Skeletal muscle cell (primary cell): Measurements from ENCODE around the gene SDSL.

Experiments
- DNase-seq: peaks from one replicate; pipeline ENCODE4 v3.0.0-alpha.2; 2010; ENCODE audit warnings: low read depth
- H3K4me3 ChIP-seq: 2 replicates; pipeline ENCODE4 v1.5.1; 2011; ENCODE audit warnings: low read depth, mild to moderate bottlenecking, control low read depth, low read length, moderate library complexity

SDSL gene

DNA sequence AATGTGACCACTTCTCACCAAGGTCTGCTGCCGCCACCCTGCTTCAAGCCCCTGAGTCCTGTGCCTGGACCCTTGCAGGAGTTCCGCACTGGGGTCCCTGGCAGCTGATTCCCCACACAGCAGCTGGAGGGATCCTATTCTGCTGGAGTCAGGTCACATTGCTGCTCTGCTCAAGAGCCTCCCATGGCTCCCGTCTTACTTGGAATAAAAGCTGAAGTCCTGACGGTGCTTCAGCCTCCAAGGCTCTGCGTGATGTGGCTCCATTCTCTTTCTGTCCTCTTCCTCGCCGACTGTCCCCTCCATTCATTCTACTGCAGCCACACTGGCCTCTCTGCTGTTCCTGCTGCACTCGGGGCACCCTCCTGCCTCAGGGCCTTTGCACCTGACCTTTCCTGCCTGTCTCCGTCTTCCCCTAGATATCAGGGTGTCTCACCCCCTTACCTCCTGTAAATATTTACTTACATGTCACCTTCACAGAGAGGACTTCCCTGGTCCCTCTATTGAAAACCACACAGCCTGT is 7.6 kb upstream of the SDSL start:
- H3K4me3 ChIP-seq: no peak overlapping the region
- no peak for DNase-seq

DNA sequence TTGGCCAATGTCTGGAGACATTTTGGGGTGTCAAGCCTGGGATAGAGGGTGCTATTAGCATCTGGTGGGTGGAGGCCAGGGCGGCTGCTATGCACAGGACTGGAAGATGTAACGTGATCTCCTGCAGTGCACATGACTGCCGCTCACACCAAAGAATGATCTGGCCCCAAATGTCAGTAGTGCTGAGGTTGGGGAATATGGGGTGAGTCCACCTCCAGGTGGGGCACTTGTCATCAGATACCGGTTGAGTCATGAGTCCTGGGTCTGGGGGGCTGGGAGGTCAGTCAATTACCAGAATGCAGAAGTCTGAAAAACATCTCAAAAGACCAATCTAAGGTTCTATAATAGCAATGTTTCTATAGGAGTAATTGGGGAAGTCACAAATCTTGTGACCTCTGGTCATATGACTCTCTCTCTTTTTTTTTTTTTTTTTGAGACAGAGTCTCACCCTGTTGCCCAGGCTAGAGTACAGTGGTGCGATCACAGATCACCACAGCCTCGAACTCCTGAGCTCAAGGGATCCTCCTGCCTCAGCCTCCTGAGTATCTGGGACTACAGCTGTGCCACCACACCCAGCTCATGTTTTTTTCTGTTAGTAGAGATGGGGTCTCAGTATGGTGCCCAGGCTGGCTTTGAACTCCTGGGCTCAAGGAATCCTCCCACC is 6.0 kb upstream of the SDSL start:
- DNase-seq: no peak
- no peak overlapping the region for H3K4me3 ChIP-seq

DNA sequence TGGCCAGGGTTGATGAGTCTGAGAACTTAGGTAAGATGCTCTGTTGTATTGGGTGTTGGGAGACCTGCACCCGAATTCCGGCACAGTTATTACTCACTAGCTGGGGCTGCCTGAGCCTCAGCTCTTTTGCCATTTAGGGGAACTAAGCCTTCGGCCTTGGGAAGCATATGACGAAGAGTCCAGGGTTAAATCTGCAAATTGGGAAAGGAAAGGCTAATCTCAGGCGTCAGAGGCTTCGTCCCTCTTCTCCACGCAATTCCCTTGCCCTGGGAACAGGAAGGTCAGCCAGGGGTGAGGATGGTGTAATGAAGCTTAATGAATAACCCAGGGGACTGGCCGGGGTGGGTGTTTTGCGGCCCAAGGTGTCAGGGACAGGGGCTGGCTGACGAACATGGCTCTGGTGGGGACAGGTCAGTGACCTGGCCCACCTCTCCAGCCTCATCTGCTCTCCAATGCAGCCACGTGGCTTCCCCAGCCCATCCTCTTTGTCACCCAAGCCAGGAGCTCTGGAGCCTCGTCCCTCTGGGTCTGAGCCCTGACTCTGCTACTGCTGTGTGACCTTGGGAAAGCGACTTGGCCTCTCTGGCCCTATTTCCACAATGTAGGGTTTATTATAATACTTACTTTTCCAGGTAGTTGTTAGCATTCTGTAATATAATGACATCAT is 3.8 kb upstream of the SDSL start:
- H3K4me3 ChIP-seq: no peak overlapping the region
- no peak for DNase-seq

DNA sequence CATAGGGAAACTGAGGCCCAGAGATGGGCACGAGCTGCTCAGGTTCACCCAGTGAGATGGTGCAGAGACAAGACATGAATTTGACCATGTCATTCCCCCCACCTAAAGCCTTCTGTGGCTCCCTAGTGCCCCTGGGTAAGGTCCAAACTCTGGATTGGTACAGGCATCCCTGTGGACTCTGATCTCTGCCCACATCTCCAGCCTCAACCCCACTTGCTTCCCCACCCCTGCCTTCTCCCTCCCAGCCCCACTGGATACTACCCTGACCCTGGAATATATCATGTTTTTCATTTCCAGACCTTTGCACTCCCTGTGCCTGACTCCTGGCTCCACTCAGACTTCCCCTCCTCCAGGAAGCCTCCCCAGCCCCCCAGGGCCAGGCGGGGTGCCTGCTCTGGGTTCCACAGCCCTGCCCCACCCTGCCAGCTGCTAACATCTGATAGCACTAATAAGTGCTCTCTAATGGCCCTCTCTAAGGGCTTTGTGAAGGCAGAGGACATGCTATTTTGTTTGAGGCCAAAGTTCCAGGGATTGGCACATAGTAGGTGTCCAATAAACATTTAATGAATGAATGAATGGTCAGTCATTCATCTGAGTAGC is 1.1 kb upstream of the SDSL start:
- no peak overlapping the region for H3K4me3 ChIP-seq
- no peak for DNase-seq

DNA sequence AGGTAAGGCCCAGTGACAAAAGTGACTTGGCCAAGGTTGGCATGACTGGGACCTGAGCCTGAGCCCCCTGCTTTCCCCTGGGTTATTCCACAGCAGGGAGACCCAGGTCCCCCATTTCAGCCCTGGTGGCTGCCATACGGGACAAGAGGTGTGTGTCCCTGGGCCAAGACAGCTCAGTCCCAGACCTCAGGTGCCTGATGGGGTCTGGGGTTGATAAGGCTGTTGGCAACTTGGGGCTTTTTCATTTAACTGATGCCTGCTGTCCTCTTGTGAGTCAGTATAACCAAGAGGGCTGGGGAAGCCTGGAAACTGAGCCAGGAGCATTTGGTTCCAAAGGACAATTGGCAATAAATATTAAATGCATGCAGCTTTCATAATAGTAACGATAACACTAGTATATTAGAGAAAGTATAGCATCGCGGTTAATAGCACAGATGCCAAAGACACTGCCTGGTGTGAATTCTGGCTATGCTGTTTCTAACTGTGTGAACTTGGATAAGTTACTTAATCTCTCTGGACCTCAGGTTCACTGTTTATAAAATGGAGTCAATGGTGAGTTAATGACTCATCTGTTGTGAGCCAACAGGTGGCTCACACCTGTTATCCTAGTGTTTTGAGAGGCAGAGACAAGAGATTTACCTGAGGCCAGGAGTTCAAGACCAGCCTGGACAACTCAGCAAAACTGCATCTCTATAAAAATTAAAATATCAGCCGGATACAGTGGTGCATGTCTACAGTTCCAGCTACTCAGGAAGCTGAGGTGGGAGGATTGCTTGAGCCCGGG is 898 bp downstream of the SDSL start:
- DNase-seq: no peak
- peak overlapping the region; percentile 71 for H3K4me3 ChIP-seq

DNA sequence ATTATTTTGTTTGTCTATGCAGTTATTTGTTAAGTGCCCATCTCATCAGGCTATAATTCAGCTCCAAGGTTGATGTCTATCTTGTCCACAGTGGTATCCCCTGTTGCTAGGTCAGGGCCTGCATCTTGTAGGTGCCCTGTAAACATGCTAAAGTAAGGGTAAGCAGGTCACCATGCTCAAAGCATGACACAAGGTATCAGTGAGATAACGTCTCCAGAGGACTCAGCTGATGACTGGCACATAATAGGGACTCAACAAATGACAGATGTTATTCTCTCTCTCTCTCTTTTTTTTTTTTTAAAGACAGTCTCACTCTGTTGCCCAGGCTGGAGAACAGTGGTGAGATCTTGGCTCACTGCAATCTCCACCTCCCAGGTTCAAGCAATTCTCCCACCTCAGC is 2.3 kb downstream of the SDSL start:
- no peak for DNase-seq
- no peak overlapping the region for H3K4me3 ChIP-seq

DNA sequence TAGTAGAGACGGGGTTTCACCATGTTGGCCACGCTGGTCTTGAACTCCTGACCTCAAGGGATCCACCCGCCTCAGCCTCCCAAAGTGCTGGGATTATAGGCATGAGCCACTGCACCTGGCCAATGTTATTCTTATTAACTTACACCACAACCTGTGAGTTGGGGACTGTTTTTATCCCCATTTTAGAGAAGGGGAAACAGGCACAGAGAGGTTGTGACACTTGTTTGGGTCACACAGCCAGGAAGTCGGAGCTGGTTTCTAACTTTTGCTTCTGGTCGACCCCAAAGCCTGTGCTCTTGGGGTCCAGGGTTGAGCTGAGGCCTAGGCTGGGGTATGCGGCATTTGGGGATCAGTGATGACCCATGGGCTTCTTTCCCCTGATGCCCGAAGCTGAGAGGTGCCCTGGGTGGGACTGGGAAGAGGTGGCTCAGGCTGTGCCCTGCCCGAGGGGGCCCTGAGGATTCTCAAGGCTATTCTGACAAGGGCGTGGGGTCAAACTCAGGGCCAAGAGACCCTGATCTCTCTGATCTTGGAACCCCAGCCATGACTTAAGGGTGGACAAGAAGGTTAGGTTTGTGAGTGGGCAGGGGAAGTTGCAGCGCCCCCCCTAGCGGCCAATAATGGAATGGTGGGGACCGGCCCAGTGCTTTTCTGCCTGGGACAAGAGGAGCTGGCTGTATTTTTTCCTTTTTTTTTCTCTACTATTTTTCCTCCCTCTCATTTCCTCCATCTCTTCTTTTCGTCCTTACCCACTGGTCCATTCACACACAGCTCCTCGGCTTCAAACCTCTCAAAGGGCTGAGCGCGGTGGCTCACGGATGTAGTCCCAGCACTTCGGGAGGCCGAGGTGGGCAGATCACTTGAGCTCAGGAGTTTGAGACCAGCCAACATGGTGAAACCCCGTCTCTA is 3.0 kb downstream of the SDSL start:
- no peak overlapping the region for H3K4me3 ChIP-seq
- DNase-seq: no peak

DNA sequence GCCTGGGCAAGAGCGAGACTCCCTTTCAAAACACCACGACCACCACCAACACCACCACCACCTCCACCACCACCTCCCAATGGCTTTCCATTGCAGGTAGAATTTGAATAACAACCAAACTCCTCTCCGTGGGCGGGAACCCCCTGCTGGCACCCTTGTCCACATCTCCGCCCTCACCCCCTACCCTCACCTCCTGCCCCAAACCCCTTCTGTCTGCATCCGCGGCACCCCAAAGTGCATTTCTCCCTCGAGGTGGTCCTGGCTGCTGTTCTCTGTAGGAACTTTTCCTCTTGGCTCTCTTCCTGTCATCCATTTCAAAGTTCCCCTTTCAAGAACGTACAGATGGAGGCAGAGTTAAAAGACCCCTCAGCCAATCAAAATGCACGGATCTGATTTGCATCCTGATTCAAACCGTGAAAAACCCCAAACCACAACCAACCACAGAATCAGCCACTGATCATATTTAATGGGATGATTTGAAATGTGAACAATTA is 3.8 kb downstream of the SDSL start:
- no peak overlapping the region for H3K4me3 ChIP-seq
- no peak for DNase-seq

DNA sequence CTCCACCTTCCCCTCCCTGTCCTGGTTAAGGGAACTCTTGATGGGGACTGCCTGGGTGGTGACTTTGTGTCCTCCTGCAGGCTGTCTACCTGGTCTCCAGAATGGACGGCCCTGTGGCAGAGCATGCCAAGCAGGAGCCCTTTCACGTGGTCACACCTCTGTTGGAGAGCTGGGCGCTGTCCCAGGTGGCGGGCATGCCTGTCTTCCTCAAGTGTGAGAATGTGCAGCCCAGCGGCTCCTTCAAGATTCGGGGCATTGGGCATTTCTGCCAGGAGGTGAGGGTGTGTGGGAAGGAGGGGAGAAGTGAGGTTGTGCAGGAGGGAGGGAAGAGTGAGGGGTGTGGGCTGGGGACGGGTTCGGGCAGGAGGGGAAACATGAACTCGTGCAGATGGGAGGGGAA is 5.7 kb downstream of the SDSL start:
- H3K4me3 ChIP-seq: no peak overlapping the region
- no peak for DNase-seq

DNA sequence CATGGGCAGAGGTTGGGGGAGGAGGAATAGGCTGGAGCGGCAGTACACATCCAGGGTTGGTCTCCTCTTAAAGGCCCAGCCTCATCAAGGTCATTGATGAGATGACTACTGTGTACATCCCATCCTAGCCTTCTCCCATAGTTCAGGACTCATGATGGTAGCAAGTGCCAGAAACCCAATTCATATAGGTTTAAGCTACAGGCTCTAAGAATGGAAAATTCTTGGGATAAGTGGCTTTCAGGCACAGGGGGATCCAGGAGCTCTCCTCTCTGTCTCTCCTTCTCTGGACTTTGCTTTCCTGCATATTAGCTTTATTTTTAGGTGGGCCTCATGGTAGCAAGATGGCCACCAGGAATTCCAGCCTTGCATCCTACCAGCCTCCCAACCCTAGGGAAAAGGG is 6.3 kb downstream of the SDSL start:
- DNase-seq: no peak
- no peak overlapping the region for H3K4me3 ChIP-seq

DNA sequence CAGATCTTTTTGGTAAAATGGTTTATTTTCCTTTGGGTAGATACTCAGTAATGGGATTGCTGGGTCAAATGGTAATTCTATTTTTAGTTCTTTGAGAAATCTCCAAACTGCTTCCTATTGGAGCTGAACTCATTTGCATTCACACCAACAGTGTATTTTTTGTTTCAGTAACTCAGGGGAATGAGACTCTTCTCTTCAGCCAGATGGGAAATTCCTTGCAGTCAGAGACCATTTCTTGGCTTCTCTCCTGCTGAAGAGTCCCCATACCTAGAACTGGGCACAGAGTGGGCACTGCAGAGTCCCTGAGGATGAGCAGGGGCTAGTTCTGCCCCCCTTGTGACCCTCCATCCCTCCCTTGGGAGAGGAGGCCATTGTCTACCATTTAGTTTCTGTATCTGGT is 10.8 kb downstream of the SDSL start:
- no peak for DNase-seq

DNA sequence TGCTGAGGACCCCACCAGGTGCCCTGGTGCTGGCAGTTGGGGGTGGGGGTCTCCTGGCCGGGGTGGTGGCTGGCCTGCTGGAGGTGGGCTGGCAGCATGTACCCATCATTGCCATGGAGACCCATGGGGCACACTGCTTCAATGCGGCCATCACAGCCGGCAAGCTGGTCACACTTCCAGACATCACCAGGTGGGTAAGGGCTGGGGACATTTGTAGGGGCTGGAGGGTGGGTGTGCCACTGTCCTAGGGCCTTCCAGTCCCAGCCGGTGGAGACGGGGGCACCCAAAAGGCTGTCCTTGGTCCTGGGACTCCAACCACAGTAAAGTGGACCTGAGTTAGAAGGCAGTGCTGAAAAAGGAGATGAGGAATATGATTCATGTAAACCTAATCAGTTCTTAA is 13.2 kb downstream of the SDSL start:
- no peak overlapping the region for H3K4me3 ChIP-seq
- DNase-seq: no peak

More for the DNA sequence above, 10.8 kb downstream of the SDSL start:
- H3K4me3 ChIP-seq: no peak overlapping the region

DNA sequence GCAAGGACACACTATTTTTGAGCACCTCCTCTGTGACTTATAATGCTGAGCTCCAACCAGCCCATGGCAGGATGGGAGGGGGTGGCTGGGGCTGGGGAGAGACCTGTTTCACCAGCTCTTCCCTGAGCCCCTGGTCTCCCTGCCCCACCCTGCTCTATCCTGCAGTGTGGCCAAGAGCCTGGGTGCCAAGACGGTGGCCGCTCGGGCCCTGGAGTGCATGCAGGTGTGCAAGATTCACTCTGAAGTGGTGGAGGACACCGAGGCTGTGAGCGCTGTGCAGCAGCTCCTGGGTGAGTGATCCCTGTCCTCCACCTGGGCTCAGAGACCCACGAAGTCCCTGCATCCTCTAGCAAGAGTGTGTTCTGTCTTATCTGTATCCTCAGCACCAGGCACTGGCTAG is 14.4 kb downstream of the SDSL start:
- DNase-seq: no peak
- H3K4me3 ChIP-seq: no peak overlapping the region

DNA sequence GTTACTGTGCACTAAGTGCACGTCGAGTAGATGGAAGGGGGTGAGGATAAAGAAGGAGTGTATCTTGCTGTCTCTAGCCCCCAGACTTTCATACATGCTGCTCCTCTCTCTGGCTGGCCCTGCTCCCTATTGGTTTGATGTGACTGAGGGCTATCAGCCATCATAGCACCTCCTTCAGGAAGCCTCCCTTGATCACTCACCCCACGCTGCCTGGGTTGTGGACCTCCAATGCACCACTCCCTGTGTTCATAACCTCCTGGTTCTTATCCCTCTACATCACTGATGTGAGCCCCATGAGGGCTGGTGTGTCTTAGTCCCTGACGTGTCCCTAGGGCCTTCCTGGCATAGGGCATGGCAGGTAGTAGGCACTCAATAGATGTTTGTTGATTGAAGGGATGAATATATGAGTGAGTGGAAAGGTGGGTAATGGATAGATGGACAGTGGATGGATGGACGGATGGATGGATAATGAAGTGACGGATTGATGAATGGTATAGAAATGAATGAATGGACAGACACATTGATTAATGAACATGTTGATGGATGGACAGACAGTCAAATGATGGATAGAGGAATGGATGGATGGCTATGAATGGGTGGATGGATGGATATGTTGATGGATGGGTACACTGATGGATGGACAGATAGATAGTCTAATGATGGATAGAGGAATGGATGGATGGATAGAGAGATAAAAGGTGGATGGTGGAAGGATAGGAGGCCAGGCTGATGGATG is 15.0 kb downstream of the SDSL start:
- DNase-seq: no peak
- no peak overlapping the region for H3K4me3 ChIP-seq

DNA sequence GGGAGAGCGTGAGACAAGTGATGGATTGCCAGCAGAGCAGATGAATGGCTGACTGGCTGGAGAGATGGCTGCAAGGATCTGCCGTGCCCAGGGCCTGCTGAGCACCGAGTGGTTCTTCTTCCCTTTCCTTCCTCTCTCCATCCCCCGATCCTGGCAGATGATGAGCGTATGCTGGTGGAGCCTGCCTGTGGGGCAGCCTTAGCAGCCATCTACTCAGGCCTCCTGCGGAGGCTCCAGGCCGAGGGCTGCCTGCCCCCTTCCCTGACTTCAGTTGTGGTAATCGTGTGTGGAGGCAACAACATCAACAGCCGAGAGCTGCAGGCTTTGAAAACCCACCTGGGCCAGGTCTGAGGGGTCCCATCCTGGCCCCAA is 15.5 kb downstream of the SDSL start:
- no peak for DNase-seq
- H3K4me3 ChIP-seq: no peak overlapping the region

DNA sequence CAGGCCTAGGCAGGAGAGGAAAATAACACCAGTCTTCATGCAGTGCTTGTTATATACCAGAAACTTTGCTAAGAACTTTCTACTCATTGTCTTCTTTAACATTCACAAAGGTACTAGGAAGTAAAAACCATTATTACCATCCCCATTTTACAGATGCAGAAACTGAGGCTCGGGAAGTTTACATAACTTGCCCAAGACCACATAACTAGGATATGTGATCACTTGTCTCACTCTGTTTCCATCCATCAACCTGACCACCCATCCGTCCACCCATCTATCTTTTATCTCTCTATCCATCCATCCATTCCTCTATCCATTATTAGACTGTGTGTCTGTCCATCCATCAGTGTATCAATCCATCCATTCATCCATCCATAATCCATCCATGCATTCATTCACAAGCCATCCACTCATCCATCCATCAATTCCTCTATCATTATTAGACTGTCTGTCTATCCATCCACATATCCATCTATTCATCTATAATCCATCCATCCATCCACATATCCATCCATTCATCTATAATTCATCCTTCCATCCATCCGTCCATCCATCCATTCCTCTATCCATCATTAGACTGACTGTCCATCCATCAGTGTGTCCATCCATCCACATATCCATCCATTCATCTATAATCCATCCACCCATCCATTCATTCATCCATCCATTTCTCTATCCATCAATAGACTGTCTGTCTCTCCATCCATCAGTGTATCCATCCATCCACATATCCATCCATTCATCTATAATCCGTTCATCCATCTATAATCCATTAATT is 16.5 kb downstream of the SDSL start:
- DNase-seq: no peak
- no peak overlapping the region for H3K4me3 ChIP-seq

DNA sequence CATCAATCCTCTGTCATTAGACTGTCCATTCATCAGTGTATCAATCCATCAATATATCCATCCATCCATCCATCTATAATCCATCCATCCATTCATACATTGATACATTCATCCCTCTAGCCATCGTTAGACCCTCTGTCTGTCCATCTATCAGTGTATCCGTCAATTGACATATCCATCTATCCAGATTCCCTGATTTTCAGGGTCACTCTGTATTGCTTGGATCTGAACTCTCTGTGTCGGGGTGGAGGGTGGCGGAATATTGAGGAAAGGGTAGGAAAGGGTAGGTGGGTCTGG is 17.1 kb downstream of the SDSL start:
- H3K4me3 ChIP-seq: no peak overlapping the region
- no peak for DNase-seq

DNA sequence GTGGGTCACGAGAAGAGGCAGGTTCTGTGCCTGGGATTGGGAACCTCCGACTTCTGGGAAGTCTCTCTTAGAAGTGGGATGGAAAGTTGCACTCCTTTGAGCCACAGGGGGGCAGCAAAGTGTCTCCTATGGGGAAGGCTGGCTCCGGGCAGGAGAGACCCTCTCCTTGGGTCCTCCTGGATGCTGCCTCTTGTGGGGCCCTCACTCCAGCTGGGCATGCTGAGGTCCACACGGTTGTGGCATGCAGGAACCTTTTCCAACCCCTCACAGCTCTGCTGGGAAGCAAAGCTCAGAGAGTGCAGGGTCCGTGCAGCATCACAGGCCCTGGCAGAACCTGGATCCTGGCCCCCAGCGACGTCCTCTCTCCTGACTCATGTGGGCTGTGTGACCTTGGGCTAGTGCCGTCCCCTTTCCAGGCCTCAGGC is 17.4 kb downstream of the SDSL start:
- no peak for DNase-seq
- no peak overlapping the region for H3K4me3 ChIP-seq
